K562 (cell line): ENCODE results near the gene CSNK1A1L. TPM values are rescaled to one million over a fixed set of nuclear protein-coding genes. Genes with fewer than 3 reads are reported as not detected.

Experiments
- ATAC-seq: fragments of 200-7000 bp; cut with Tn5 transposase; 3 replicates; pipeline ENCODE4 v1.9.1; 2020; ENCODE audit warnings: moderate library complexity
- BruUV-seq: library from RNA; stranded (reverse); fragments of 400-500 nt; replicated peaks from 2 replicates; lab custom pipeline; 2021; lab: Mats Ljungman, UMichigan
- CTCF ChIA-PET: fragments of 300-600 bp; formaldehyde crosslinking; extraction: SDS; loops from one replicate; lab custom pipeline; 2021; ENCODE audit warnings: low intra/inter-chr PET ratio; lab: Yijun Ruan, JAX
- POLR2A ChIA-PET: fragments of 300-600, 350-650 bp; sonication (Branson Sonifier 250); formaldehyde crosslinking; extraction: SDS; loops from one replicate; lab custom pipeline; 2021; ENCODE audit warnings: antibody characterized with exemption, inconsistent platforms; lab: Yijun Ruan, JAX
- DNase-seq, 4 experiments: peaks; one replicate each; pipeline versions ENCODE4 v3.0.0 to v3.0.0-alpha.2; 2011 to 2018; ENCODE audit warnings: low spot score in 3 of 4, mixed read lengths in 3 of 4; ENCODE audit errors: extremely low read depth in 1 of 4
- FAIRE-seq: peaks from 2 replicates; lab custom pipeline; 2011; peaks lifted over from hg19 to GRCh38; lab: Jason Lieb, UNC
- H2AFZ ChIP-seq: 2 replicates; pipeline ENCODE4 v1.6.0; 2011; ENCODE audit warnings: low read depth, low read length, control low read depth, inconsistent platforms
- H3K27ac ChIP-seq: fragments of 200-600 bp; 3 replicates; pipeline ENCODE4 v1.8.0; 2011; ENCODE audit warnings: low read depth, mild to moderate bottlenecking, control low read depth, inconsistent platforms, low read length, moderate library complexity, mixed read lengths; ENCODE audit errors: extremely low read depth
- H3K27me3 ChIP-seq, 2 experiments: fragments of 300-600 bp in 1 of 2; 2 replicates in 1 of 2; 3 replicates in 1 of 2; pipeline versions ENCODE4 v1.6.0 to v1.8.0; 2011; ENCODE audit warnings: inconsistent platforms in 2 of 2, low read length in 2 of 2, mild to moderate bottlenecking in 1 of 2, mixed read lengths in 1 of 2, moderate library complexity in 1 of 2; ENCODE audit not compliant: control insufficient read depth in 2 of 2, insufficient read depth in 2 of 2
- H3K36me3 ChIP-seq: fragments of 300-600 bp; 3 replicates; pipeline ENCODE4 v1.8.0; 2011; ENCODE audit warnings: mild to moderate bottlenecking, low read length, inconsistent platforms; ENCODE audit not compliant: control insufficient read depth, insufficient read depth
- H3K4me1 ChIP-seq, 2 experiments: fragments of 200-600 bp in 1 of 2; replicated peaks in 1 of 2; 2 replicates in 1 of 2; 3 replicates in 1 of 2; pipeline versions ENCODE4 v1.5.1 to v1.8.0; 2011; ENCODE audit warnings: inconsistent platforms in 2 of 2, low read length in 2 of 2, mild to moderate bottlenecking in 1 of 2, mixed read lengths in 1 of 2, moderate library complexity in 1 of 2; ENCODE audit not compliant: control insufficient read depth in 2 of 2, insufficient read depth in 2 of 2
- H3K4me2 ChIP-seq: 2 replicates; pipeline ENCODE4 v1.6.1; 2011; ENCODE audit warnings: low read length, control low read depth, inconsistent platforms, mixed read lengths; ENCODE audit not compliant: insufficient read depth
- H3K4me3 ChIP-seq: fragments of 200-600 bp; sonication (generic), shearing (Covaris generic); 2 replicates; pipeline ENCODE4 v1.5.1; 2016; ENCODE audit warnings: control low read depth, inconsistent platforms
- H3K79me2 ChIP-seq: fragments of 200-600 bp; 3 replicates; pipeline ENCODE4 v1.8.0; 2011; ENCODE audit warnings: low read length, inconsistent platforms; ENCODE audit not compliant: control insufficient read depth, insufficient read depth
- H3K9ac ChIP-seq, 2 experiments: 2 replicates each; pipeline versions ENCODE4 v1.6.0 to v1.6.1; 2011; ENCODE audit warnings: low read depth in 2 of 2, low read length in 2 of 2, control low read depth in 1 of 2, inconsistent platforms in 1 of 2, mild to moderate bottlenecking in 1 of 2, mixed read lengths in 1 of 2; ENCODE audit not compliant: insufficient read depth in 1 of 2
- H3K9me1 ChIP-seq: one replicate; pipeline ENCODE4 v1.6.0; 2011; ENCODE audit warnings: inconsistent platforms, mild to moderate bottlenecking, low read length, moderate library complexity; ENCODE audit not compliant: control insufficient read depth, insufficient read depth
- H3K9me3 ChIP-seq: replicated peaks from 2 replicates; pipeline ENCODE4 v1.5.1; 2011; ENCODE audit warnings: low read depth, low read length, inconsistent platforms; ENCODE audit not compliant: control insufficient read depth, insufficient read depth
- H4K20me1 ChIP-seq: replicated peaks from 2 replicates; pipeline ENCODE4 v1.6.1; 2011; ENCODE audit warnings: low read length, inconsistent platforms, mixed read lengths; ENCODE audit not compliant: control insufficient read depth, insufficient read depth
- ATF1 ChIP-seq, 2 experiments: fragments of 450-650 bp in 1 of 2; IDR thresholded peaks; 2 replicates each; pipeline ENCODE4 v1.6.1; 2016; ENCODE audit warnings: missing compliant biosample characterization in 1 of 2, missing genetic modification characterization in 1 of 2
- BRF1 ChIP-seq: IDR thresholded peaks from 3 replicates; pipeline ENCODE4 v1.6.1; 2011; ENCODE audit warnings: borderline replicate concordance, mild to moderate bottlenecking; ENCODE audit not compliant: insufficient read length; ENCODE audit errors: extremely low read depth
- COPS2 ChIP-seq: fragments of 450-650 bp; conservative IDR thresholded peaks from 2 replicates; pipeline ENCODE4 v1.6.1; 2016; ENCODE audit warnings: mild to moderate bottlenecking, moderate library complexity
- KAT7 ChIP-seq: sonication (generic); formaldehyde crosslinking; IDR thresholded peaks from 2 replicates; pipeline ENCODE4 v1.8.0; 2022; ENCODE audit warnings: missing genetic modification reagents, mild to moderate bottlenecking, borderline replicate concordance
- KDM1A ChIP-seq, 2 experiments: fragments of 450-650 bp; IDR thresholded peaks; 2 replicates each; pipeline ENCODE4 v1.6.1; 2016; ENCODE audit warnings: mild to moderate bottlenecking in 2 of 2
- MCM3 ChIP-seq: fragments of 450-650 bp; IDR thresholded peaks from 2 replicates; pipeline ENCODE4 v1.6.1; 2016
- PHTF2 ChIP-seq: fragments of 250-450 bp; sonication (Bioruptor Pico); IDR thresholded peaks from 2 replicates; pipeline ENCODE4 v1.5.0; 2021; ENCODE audit warnings: mild to moderate bottlenecking
- RBM14 ChIP-seq: fragments of 200-400 bp; formaldehyde crosslinking; IDR thresholded peaks from 2 replicates; pipeline ENCODE4 v1.6.1; 2018; ENCODE audit warnings: low read depth, mild to moderate bottlenecking, low read length, moderate library complexity, borderline replicate concordance; ENCODE audit not compliant: insufficient read depth
- SNRNP70 ChIP-seq: fragments of 200-400 bp; formaldehyde crosslinking; optimal IDR thresholded peaks from 2 replicates; pipeline ENCODE3; 2017; ENCODE audit warnings: low read depth, low read length
- ZFX ChIP-seq: sonication (generic); formaldehyde crosslinking; IDR thresholded peaks from 2 replicates; pipeline ENCODE4 v1.8.0; 2022; ENCODE audit warnings: mild to moderate bottlenecking, missing genetic modification reagents, moderate library complexity
- ZNF584 ChIP-seq: fragments of 200-800 bp; sonication (Bioruptor generic); IDR thresholded peaks from 2 replicates; pipeline ENCODE4 v1.6.1; 2016; ENCODE audit warnings: low read depth, mild to moderate bottlenecking, missing genetic modification characterization, missing compliant biosample characterization
- ZNF644 ChIP-seq: fragments of 200-800 bp; sonication (Bioruptor generic); IDR thresholded peaks from 2 replicates; pipeline ENCODE4 v1.6.1; 2016; ENCODE audit warnings: low read depth, missing genetic modification characterization, missing compliant biosample characterization
- WGBS: fragments of 100-300 bp; shearing (Covaris generic); methylation state at CpG from one replicate; pipeline ENCODE4 v1.1.6; 2016; ENCODE audit warnings: low coverage, mixed read lengths; ENCODE audit not compliant: insufficient coverage; ENCODE audit errors: missing lambda C conversion rate; 5-methylcytosine and 5-hydroxymethylcytosine counted together
- in situ Hi-C: fragments of 300-500 bp; cut with MboI; formaldehyde crosslinking; loops from 4 replicates; pipeline ENCODE4 v1.15.0; 2018; ENCODE audit warnings: inconsistent platforms, mixed read lengths
- intact Hi-C: fragments of 100-400 bp; cut with micrococcal nuclease; formaldehyde crosslinking; loops from 2 replicates; pipeline ENCODE4 v1.14.2; 2022
- polyA plus RNA-seq, 8 experiments: library from polyadenylated mRNA; depleted of rRNA in 4 of 8; stranded (reverse) in 5 of 8; unstranded in 3 of 8; fragments of >200 nt; fragmentation: Nextera tagmentation in 2 of 8; fragmentation: Illumina TruSeq in 1 of 8; extraction: Ambion mirVana in 2 of 8; extraction: Trizol in 1 of 8; gene quantifications; 2 replicates each; pipeline versions ENCODE4 v1.2.1 to v1.2.3, GENCODE V29; 2011 to 2014; ENCODE audit warnings: inconsistent platforms in 1 of 8, missing spikeins in 1 of 8
- total RNA-seq, 7 experiments: library from RNA; depleted of rRNA in 6 of 7; stranded (reverse); fragments of >200 nt in 6 of 7; fragmentation: Illumina TruSeq in 2 of 7; extraction: Trizol in 2 of 7; gene quantifications; 2 replicates each; pipeline versions ENCODE4 v1.2.1 to v1.2.3, GENCODE V29; 2011 to 2021; ENCODE audit warnings: low replicate concordance in 1 of 7
- TF ChIP-seq, protein P1 (sequence below): IDR thresholded peaks from 2 replicates; pipeline ENCODE4 v1.6.1; 2011; ENCODE audit warnings: borderline replicate concordance, low read depth, mild to moderate bottlenecking, moderate library complexity, low read length; ENCODE audit not compliant: insufficient read depth, poor library complexity, severe bottlenecking

Gene CSNK1A1L
- total and polyA plus RNA-seq, 9 of the 15 experiments (the other 6 are each of a cell fraction or from before 2014, with no cell fraction given), result not detected

DNA sequence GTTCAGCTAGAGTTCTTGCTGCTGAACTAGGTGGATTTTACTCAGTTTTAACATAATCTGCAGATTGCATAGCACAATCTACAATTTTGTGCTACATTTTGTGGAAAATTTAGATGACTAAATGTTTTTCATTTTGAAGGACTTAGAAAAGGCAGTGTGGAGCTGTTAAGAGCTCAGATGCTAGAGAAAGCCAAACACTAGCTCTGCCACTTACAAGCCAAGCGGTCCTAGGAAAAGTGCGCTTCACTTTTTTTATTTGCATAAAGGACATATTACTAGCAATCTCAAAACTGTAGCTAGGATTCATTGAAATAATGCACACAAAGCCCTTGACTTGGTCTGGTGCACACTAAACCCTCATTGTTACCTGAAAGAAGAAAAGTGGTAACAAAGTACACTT lies 8.1 kb upstream of the CSNK1A1L start:
- CTCF ChIA-PET, result no interaction called here
- POLR2A ChIA-PET, result no interaction called here
- no peak for DNase-seq
- Histone ChIP-seq H3K9ac (no peak overlapping the region), H3K9me3 (no peaks in the 10 kb centered on the region), H3K9me1 (no peaks in the 10 kb centered on the region), H3K79me2 (no peaks in the 10 kb centered on the region), H4K20me1 (no peaks in the 10 kb centered on the region), H3K4me1 (no peaks in the 10 kb centered on the region), H3K4me3 (no peak overlapping the region), H2AFZ (no peak overlapping the region), H3K36me3 (no peaks in the 10 kb centered on the region), H3K4me2 (no peak overlapping the region), H3K27ac (no peak overlapping the region), H3K27me3 (no peaks in the 10 kb centered on the region)
- intact Hi-C loops (no loop called here), in situ Hi-C loops (loop anchor here (25.0 kb wide), 2 partner anchors 499 to 1474 kb away; no protein-coding TSS in a partner anchor)
- ATAC-seq, result no peak
- 0% methylated on average over 2 of the region's 2 CpGs for WGBS
- no peak for FAIRE-seq
- no TSS peak for BruUV-seq
- TF ChIP-seq KAT7 (CRISPR knock-in tag) (no peak), BRF1 (no peak), RBM14 (no peak), ZFX (no peak), ZNF584 (no peak), MCM3 (no peak), ATF1 (CRISPR knock-in tag; IDR thresholded peaks at IDR 0.05) (no peak), ATF1 (tag; IDR thresholded peaks at IDR 0.05) (no peak), PHTF2 (CRISPR knock-in tag) (no peak), COPS2 (no peak), KDM1A (IDR thresholded peaks at IDR 0.05) (no peak), SNRNP70 (no peak), ZNF644 (tag) (no peak)
- TF ChIP-seq, protein P1, sequence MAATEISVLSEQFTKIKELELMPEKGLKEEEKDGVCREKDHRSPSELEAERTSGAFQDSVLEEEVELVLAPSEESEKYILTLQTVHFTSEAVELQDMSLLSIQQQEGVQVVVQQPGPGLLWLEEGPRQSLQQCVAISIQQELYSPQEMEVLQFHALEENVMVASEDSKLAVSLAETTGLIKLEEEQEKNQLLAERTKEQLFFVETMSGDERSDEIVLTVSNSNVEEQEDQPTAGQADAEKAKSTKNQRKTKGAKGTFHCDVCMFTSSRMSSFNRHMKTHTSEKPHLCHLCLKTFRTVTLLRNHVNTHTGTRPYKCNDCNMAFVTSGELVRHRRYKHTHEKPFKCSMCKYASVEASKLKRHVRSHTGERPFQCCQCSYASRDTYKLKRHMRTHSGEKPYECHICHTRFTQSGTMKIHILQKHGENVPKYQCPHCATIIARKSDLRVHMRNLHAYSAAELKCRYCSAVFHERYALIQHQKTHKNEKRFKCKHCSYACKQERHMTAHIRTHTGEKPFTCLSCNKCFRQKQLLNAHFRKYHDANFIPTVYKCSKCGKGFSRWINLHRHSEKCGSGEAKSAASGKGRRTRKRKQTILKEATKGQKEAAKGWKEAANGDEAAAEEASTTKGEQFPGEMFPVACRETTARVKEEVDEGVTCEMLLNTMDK, result no peak
